Fibroblast of lung (primary cell): ENCODE data around the gene SEL1L. TPM values are rescaled to one million over a fixed set of nuclear protein-coding genes. Genes with fewer than 3 reads are reported as not detected.

Source experiments
- DNase-seq, 2 donors: peaks; one replicate each; pipeline versions ENCODE4 v3.0.0 to v3.0.0-alpha.2; 2010; ENCODE audit warnings: low read depth in 2 of 2
- H2AFZ ChIP-seq: 2 replicates; pipeline ENCODE4 v1.5.1; 2012; ENCODE audit warnings: low read length, control low read depth, inconsistent platforms
- H3K27ac ChIP-seq: 2 replicates; pipeline ENCODE4 v1.5.1; 2011; ENCODE audit warnings: low read length, control low read depth; ENCODE audit not compliant: insufficient read depth
- H3K27me3 ChIP-seq: 2 replicates; pipeline ENCODE4 v1.5.1; 2011; ENCODE audit warnings: mild to moderate bottlenecking, low read length; ENCODE audit not compliant: control insufficient read depth, insufficient read depth
- H3K36me3 ChIP-seq: 2 replicates; pipeline ENCODE4 v1.5.1; 2011; ENCODE audit warnings: low read length; ENCODE audit not compliant: control insufficient read depth, insufficient read depth
- H3K4me1 ChIP-seq: 2 replicates; pipeline ENCODE4 v1.5.1; 2011; ENCODE audit warnings: low read length; ENCODE audit not compliant: control insufficient read depth, insufficient read depth; ENCODE audit errors: extremely low read depth
- H3K4me2 ChIP-seq: 2 replicates; pipeline ENCODE4 v1.5.1; 2011; ENCODE audit warnings: low read length, control low read depth; ENCODE audit not compliant: insufficient read depth; ENCODE audit errors: extremely low read depth
- H3K4me3 ChIP-seq, 4 experiments: fragments of 200-600 bp in 1 of 4; sonication (generic) in 1 of 4; replicated peaks in 1 of 4; 2 replicates each; pipeline ENCODE4 v1.5.1; 2011 to 2016; ENCODE audit warnings: low read length in 4 of 4, low read depth in 3 of 4, mild to moderate bottlenecking in 3 of 4, control low read depth in 2 of 4, inconsistent platforms in 1 of 4, mixed read lengths in 1 of 4; ENCODE audit not compliant: insufficient read depth in 1 of 4; ENCODE audit errors: control extremely low read depth in 1 of 4
- H3K79me2 ChIP-seq: 2 replicates; pipeline ENCODE4 v1.5.1; 2012; ENCODE audit warnings: mild to moderate bottlenecking, low read length, inconsistent platforms; ENCODE audit not compliant: control insufficient read depth, insufficient read depth
- H3K9ac ChIP-seq: 2 replicates; pipeline ENCODE4 v1.5.1; 2011; ENCODE audit warnings: mild to moderate bottlenecking, low read length, control low read depth; ENCODE audit not compliant: insufficient read depth
- H3K9me3 ChIP-seq: 2 replicates; pipeline ENCODE4 v1.5.1; 2012; ENCODE audit warnings: low read depth, low read length; ENCODE audit not compliant: control insufficient read depth, insufficient read depth
- H4K20me1 ChIP-seq: 2 replicates; pipeline ENCODE4 v1.5.1; 2011; ENCODE audit warnings: low read length; ENCODE audit not compliant: control insufficient read depth, insufficient read depth; ENCODE audit errors: extremely low read depth
- EZH2 ChIP-seq: IDR thresholded peaks from 2 replicates; pipeline ENCODE4 v1.5.1; 2012; ENCODE audit warnings: low read length, control low read depth, mild to moderate bottlenecking; ENCODE audit errors: missing control alignments
- polyA plus RNA-seq, 2 donors: library from polyadenylated mRNA; depleted of rRNA in 1 of 2; stranded (reverse) in 1 of 2; unstranded in 1 of 2; fragments of >200 nt; gene quantifications; 2 replicates each; pipeline ENCODE4 v1.2.1, GENCODE V29; 2011 to 2012; ENCODE audit warnings: missing spikeins in 1 of 2
- total RNA-seq: library from RNA; depleted of rRNA; stranded (reverse); fragments of >200 nt; gene quantifications from 2 replicates; pipeline ENCODE4 v1.2.1, GENCODE V29; 2014
- TF ChIP-seq, protein P1 (sequence below), 2 donors: IDR thresholded peaks in 1 of 2; conservative IDR thresholded peaks in 1 of 2; 1 replicate in 1 of 2; 2 replicates in 1 of 2; pipeline ENCODE4 v1.5.1; 2011 to 2012; ENCODE audit warnings: low read length in 2 of 2, control low read depth in 1 of 2, inconsistent platforms in 1 of 2, low read depth in 1 of 2, mild to moderate bottlenecking in 1 of 2

Gene SEL1L
- total and polyA plus RNA-seq, 2 donors (not counting 1 experiment from before 2014, with no cell fraction given) = 39.3 to 143 TPM

DNA sequence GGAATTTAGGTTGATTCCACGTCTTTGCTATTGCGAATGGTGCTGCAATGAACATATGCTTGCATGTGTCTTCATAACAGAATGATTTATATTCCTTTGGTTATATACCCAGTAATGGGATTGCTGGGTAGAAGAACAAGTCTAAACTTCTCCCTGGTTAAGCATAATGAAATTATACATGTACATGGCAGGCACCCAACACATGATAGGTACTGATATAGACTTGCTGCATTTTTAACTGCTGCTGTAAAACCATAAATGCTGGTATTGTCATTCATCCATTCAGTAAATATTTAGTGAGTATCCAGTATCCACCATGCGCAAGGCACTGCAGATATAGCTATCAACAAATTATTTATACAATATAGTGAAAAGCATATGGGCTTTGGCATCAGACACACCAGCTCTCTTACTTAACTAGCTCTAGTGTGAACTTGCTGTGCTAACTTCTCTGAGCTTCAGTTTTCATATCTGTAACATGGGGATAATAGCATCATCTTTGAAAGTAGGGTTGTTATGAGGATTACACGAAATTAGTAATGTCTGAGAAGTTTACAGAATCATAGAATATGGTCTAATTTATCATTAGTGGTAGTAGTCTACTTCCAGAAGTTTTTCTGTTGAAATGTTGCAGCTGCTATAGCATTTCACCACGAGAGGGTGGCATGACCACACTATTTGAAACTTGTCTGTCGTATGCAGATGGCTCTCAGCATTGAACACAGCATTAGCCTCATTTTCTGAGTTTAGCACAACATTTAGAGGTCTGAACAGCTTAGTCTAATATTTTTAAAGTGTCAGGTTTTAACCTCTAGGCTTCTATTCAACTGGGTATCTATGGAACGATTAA lies 32.0 kb upstream of the SEL1L start:
- Histone ChIP-seq H3K27me3 (no peaks in the 10 kb centered on the region), H3K4me1 (no peaks in the 10 kb centered on the region), H3K4me3 (no peak overlapping the region), H4K20me1 (no peaks in the 10 kb centered on the region), H2AFZ (no peak overlapping the region), H3K36me3 (no peaks in the 10 kb centered on the region), H3K79me2 (no peaks in the 10 kb centered on the region), H3K9ac (no peak overlapping the region), H3K4me2 (no peak overlapping the region), H3K9me3 (no peaks in the 10 kb centered on the region), H3K27ac (no peak overlapping the region)
- no peak for TF ChIP-seq EZH2
- TF ChIP-seq, protein P1, sequence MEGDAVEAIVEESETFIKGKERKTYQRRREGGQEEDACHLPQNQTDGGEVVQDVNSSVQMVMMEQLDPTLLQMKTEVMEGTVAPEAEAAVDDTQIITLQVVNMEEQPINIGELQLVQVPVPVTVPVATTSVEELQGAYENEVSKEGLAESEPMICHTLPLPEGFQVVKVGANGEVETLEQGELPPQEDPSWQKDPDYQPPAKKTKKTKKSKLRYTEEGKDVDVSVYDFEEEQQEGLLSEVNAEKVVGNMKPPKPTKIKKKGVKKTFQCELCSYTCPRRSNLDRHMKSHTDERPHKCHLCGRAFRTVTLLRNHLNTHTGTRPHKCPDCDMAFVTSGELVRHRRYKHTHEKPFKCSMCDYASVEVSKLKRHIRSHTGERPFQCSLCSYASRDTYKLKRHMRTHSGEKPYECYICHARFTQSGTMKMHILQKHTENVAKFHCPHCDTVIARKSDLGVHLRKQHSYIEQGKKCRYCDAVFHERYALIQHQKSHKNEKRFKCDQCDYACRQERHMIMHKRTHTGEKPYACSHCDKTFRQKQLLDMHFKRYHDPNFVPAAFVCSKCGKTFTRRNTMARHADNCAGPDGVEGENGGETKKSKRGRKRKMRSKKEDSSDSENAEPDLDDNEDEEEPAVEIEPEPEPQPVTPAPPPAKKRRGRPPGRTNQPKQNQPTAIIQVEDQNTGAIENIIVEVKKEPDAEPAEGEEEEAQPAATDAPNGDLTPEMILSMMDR (conservative IDR thresholded peaks at IDR 0.05 in 1 of 2, IDR thresholded peaks at IDR 0.05 in 1 of 2; ENCODE audit: low read depth in 1 of 2, low read length in 2 of 2) = peak; percentile 32 to 42
- peak in 1 of 2 donors; percentile 14 for DNase-seq

DNA sequence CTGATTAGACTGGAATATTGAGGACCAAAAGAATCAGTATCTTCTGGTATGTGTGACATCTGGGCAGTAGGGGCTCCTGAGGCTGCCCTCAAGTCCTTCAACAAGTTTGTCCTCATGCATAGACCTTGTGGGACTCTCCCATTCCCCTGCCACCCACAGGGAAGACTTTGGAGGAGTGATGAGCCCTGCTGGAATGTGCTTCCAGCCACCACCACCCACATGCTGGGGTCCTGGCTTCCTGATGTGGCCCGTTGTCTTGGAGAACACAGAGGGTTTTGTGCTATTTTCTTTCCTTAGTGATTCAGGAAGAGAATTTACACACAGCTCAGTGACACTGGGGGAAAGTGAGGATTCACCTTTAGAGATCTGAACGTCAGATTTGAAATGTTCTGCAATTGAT lies 29.2 kb upstream of the SEL1L start:
- Histone ChIP-seq H3K36me3 (no peaks in the 10 kb centered on the region), H3K4me3 (no peak overlapping the region), H3K4me1 (no peaks in the 10 kb centered on the region), H4K20me1 (no peaks in the 10 kb centered on the region), H3K4me2 (no peak overlapping the region), H3K9ac (no peak overlapping the region), H3K9me3 (no peaks in the 10 kb centered on the region), H3K27me3 (no peaks in the 10 kb centered on the region), H3K27ac (no peak overlapping the region), H3K79me2 (no peaks in the 10 kb centered on the region), H2AFZ (no peak overlapping the region)
- TF ChIP-seq, protein P1 (conservative IDR thresholded peaks at IDR 0.05 in 1 of 2, IDR thresholded peaks at IDR 0.05 in 1 of 2; ENCODE audit: low read depth in 1 of 2, low read length in 2 of 2) = no peak
- no peak for TF ChIP-seq EZH2
- no peak for DNase-seq

DNA sequence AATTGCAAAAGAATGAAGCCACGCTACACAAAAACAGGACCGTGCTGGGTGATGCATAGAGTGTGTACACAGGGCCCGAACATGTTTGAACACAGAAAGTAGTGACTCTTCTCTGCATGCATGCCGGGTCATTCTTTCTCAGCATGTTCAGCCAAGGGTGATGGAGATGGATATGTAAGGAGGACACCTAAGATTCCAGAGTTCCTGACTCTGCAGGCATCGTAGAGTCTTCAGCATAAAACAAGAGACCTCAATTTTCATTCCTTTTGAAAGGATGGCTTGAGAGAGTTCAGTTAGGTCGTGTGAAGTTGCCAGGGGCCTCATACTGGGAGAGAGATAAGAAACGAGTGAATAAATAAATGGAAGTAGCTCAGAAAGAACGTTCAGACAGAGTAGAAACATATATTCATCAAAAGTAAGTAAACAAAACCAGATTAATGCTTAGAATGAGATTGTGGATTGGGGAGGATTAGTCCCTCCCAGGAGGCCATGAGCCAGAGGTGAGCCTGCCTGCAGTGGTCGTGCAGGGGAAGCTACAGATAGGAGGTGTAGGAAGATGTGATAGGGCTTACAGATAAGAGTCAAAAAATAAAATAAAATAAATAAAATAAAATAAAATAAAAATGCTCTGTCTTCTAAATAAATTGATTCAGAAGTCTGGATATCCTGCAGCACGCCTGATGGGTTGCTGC lies 27.6 kb upstream of the SEL1L start:
- Histone ChIP-seq H3K4me1 (no peaks in the 10 kb centered on the region), H4K20me1 (no peaks in the 10 kb centered on the region), H3K36me3 (no peaks in the 10 kb centered on the region), H3K27ac (no peak overlapping the region), H3K27me3 (no peaks in the 10 kb centered on the region), H3K9ac (no peak overlapping the region), H3K79me2 (no peaks in the 10 kb centered on the region), H3K9me3 (no peaks in the 10 kb centered on the region), H3K4me3 (no peak overlapping the region), H3K4me2 (no peak overlapping the region), H2AFZ (no peak overlapping the region)
- DNase-seq = no peak
- TF ChIP-seq, protein P1 (conservative IDR thresholded peaks at IDR 0.05 in 1 of 2, IDR thresholded peaks at IDR 0.05 in 1 of 2; ENCODE audit: low read depth in 1 of 2, low read length in 2 of 2) = no peak
- TF ChIP-seq EZH2 = no peak
